OCI-M1 (cell line): ENCODE results near the gene ZNF433.

Source experiments
- DNase-seq: peaks from one replicate; lab custom pipeline; 2025; lab: John Stamatoyannopoulos, UW

ZNF433 gene

DNA sequence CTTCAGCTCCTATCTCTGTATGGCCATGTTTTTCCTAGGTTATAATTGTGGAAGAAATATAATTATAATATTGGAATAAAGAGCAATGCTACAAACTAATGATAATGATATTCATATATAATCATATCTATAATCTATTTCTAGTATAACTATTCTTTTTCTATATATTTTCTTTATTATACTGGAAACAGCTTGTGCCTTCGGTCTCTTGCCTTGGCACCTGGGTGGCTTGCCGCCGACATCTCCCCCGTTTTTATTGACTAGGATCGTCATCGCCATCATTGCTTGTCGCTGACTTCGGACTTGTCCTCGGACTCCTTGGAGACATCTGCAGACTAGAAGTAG lies 46.4 kb downstream of the ZNF433 start:
- no peak for DNase-seq

DNA sequence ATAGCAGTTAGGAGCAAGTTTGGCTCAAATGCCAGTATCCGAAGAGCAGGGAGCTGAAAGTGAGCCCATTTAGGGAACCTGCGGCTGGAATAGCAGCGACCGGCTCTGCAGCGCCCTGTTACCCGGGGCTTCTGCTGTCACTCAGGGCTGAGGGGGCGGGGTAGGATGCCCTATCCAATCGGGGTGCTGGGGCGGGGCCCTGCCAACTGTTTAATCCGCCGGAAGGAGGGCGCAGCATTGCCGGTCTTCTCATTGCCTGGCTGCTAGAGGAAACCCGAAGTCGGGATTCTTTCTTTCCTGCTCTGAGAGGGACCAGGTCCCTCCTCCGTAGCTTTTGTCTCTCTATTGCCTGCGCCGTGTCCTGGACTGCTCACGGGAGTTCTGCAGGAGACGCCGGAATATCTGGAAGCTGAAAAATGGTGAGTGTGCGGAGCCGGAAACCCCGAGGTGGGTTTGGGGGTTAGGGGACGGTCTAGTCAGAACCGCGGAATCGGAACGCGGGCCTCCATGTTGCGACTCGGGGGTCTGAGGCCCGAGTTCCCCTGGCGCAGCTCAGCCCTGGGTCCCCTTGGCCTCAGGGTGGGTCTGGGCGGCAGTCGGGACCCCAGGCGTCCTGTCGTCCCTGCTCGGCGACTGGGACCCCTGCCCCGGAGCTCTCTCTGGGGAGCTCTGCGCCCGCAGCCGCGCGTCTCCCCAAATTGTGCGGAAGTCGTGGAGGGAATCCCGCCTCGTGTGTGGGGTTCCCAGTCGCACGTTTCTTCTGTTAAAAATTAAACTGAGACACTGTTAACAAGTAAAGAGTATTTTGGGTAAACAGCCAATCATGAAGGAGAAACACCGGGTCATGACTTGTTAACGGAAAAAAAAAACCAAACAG lies 47.8 kb downstream of the ZNF433 start:
- DNase-seq = peak; percentile 100

DNA sequence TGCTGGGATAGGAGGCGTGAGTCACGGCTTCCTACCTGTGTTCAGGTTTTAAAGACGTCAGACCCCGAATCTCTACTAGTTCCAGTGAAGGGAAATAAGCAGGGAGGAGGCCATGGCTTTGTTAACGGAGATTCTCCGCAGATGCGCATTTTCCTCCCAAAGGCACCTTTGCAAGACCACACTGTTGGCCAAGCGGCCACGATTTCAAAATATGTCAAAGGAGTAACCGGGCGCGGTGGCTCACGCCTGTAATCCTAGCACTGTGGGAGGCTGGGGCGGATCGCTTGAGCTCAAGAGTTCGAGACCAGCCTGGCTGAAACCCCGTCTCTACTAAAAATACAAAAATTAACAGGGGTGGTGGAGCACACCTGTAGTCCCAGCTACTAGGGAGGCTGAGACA lies 48.7 kb downstream of the ZNF433 start:
- no peak for DNase-seq

DNA sequence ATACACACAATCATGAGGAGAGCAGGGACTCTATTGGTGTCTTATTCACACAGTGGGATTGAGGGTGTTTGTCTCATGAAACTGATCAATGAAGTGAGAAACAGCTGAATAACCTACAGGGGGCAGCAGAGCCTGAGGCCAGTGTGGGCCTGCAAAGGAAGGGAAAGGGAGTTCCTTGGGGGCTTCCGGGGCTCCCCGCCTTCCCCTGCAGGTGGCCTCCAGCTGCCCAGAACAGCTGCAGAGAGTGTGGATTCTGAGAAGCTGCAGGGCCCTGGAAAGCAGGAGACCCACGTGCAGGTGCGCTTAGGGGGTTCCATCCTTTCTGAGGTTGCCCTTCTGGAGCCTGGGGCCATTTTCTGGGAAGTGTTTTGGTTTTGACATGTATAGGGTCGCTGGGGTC lies 50.5 kb downstream of the ZNF433 start:
- DNase-seq = peak; percentile 73

DNA sequence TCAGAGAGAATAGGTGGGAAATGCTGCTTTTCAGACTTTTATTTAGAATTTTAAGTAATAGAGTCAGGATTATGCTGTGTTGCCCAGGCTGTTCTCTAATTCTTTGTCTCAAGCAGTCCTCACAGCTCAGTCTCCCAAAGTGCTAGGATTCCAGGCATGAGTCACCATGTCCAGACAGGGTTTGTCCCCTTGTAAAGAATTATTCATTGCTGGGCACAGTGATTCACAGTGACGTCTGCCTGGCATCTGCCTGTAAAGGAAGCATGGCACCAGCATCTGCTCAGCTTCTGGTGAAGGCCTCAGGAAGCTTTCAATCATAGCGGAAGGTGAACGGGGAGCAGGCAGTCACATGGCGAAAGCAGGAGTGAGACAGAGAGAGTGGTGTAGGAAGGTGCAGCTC lies 53.0 kb downstream of the ZNF433 start:
- DNase-seq = no peak

DNA sequence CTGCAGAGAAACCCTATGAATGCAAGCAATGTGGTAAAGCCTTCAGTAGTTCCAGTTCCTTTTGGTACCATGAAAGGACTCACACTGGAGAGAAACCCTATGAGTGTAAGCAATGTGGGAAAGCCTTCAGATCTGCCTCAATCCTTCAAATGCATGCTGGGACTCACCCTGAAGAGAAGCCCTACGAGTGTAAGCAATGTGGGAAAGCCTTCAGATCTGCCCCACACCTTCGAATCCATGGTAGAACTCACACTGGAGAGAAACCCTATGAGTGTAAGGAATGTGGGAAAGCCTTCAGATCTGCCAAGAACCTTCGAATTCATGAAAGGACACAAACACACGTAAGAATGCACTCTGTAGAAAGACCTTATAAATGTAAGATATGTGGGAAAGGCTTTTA lies 56.0 kb downstream of the ZNF433 start:
- no peak for DNase-seq

DNA sequence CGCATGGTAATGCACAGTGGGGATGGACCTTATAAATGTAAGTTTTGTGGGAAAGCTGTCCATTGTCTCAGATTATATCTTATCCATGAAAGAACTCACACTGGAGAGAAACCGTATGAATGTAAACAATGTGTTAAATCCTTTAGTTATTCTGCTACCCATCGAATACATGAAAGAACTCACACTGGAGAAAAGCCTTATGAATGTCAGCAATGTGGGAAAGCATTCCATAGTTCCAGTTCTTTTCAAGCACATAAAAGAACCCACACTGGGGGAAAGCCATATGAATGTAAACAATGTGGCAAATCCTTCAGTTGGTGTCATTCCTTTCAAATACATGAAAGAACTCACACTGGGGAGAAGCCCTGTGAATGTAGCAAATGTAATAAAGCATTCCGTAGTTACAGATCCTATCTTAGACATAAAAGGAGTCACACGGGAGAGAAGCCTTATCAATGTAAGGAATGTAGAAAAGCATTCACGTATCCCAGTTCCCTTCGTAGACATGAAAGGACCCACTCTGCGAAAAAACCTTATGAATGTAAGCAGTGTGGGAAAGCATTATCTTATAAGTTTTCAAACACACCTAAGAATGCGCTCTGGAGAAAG lies 56.9 kb downstream of the ZNF433 start:
- DNase-seq = no peak

DNA sequence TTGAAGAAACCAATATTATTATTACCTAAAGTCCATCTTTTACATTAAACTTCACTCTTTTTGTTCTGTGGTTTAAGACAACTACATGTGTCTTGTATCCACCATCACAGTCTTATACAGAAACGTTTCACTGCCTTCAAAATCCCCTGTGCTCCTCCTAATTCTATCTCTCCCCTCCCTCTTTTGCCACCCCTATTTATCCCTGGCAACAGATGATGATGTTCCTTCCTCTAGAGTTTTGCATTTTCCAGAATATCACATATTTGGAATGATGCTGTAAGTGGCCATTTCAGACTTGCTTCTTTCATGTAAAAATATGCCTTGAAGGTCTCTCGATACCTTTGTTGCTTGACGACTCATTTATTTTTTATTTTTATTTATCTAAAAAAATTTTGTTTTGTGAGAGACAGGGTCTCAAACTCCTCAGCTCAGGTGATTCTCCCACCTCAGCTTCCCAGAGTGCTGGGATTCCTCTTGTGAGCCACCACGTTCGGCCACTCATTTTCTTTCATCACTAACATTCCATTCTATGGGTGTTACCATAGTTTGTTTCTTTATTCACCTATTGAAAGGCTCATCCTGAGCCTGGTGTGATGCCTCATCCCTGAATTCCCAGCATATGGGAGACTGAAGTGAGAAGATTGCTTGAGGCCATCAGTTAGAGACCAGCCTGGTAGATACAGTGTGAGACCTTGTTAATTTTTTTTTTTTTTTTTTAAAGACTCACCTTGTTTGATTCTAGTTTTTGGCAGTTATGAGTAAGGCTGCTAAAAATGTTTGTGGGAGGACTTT lies 62.3 kb downstream of the ZNF433 start:
- DNase-seq = no peak

DNA sequence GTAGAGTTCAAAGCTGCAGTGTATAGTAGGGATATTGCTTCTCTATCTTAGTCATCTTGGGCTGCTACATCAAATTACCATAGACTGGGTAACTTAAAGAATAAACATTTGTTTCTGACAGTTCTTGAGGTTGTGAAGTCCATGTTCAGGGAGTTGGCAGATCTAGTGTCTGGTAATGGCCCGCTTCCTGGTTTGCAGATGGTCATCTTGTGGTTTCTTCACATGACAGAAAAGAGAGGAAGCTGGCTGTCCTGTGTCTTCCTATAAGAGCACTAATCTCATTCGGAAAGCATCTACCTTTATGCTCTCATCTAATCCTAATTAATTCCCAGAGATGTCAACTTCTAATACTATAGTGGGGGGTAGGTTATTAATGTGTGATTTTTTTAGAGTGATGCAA lies 64.4 kb downstream of the ZNF433 start:
- peak; percentile 90 for DNase-seq

DNA sequence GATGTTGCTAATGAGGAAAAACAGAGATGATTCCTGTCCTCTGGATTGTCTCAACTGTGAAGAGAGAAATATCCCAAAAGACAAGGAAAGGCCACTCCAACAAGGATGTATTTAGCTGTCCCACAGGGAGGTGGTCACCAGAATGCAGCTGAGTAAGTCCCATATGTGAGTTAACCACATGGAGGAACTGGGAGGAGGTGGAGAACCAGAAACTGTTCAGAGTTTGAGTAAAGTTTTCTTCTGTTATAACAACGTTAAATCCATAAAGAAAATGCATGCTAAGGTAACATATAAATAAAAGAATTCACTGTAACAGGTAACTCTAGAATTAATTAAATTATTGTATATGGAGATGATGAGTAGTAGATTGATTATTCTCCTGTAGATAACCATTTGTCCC lies 65.3 kb downstream of the ZNF433 start:
- DNase-seq = no peak

DNA sequence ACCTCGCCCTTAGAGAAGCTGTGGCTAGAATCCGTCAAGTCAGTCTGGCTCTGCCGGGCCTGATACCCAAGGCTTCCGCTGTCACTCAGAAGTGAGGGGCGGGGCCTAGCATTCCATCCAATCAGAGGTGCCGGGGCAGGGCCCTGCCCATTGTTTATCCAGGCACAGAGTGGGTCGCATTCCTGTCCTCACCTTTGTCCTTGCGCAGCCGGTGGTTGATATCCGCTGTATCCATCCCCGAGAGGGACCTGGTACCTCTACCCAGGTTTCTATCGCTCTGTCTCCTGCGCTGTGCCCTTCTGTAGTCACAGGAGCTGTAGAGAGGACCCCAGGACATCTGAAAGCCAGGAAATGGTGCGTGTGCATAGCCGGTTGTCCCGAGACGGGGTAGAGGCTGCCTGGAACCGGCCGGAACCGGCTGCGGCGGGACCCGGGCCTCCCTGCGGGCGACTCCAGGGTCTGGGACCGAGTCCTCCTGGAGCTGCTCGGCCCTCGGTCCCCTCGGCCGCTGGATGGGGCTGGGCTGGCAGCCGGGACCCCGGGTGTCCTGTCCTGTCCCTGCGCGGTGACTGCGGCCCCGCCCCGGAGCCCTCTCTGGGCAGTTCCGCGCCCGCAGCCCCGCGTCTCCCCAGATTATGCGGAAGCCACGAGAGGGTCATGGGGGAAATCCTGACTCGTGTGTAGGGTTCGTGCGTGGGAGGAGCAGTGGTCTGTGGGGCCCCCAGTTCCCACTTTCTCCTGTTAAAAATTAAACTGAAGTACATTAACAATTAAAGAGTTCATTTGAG lies 70.4 kb downstream of the ZNF433 start, which contains the start of gene ZNF763:
Gene ZNF763, plus strand, starts transcription at position 183 of the 788 bp plus-strand sequence. Its CDS starts 169 bp downstream, at position 352.
- peak; percentile 100 for DNase-seq
